Measurements from ENCODE around the gene GIT2. TPM values are rescaled to one million over a fixed set of nuclear protein-coding genes. Genes with fewer than 3 reads are reported as not detected.

GIT2 gene
- total RNA-seq, 1 experiment from 2014 or later, result 40.0 TPM

DNA sequence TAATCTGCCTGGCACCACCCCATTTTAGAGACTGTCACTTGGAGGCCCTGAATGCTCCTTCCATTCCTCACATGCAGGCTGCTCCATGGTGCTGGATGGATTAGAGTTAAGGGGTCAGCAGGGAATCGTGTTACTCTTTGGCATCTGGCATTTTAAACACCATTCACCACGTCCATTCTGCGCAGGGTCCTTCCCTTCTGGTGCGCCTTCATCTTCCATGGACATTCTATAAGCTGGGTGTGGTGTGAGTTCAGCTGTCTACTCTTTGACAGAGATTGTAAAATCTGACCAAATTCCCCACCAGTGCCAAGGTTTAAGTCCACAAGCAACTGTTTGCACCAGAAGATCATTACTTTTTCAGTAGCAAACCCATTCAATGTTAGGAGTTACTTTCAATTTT lies 47.8 kb downstream of the GIT2 start:
- intact Hi-C loops (cut with micrococcal nuclease; ENCODE audit: unreplicated experiment) (no loop called here), in situ Hi-C loops (cut with HindIII; ENCODE audit: low pct_unique_long_range_greater_than_20kb, low sequenced_read_pairs) (no loop called here)
- Histone ChIP-seq H3K4me3 (ENCODE audit: low read depth in 2 of 2, low read length in 2 of 2) (no peak overlapping the region), H3K27me3 (ENCODE audit: control insufficient read depth, insufficient read depth, low read length) (no peaks in the 10 kb centered on the region), H3K4me1 (ENCODE audit: control insufficient read depth, insufficient read depth, low read length) (no peaks in the 10 kb centered on the region), H3K9me3 (ENCODE audit: control insufficient read depth, insufficient read depth, low read depth, low read length) (no peaks in the 10 kb centered on the region), H3K27ac (ENCODE audit: low read length) (no peak overlapping the region), H3K36me3 (ENCODE audit: control insufficient read depth, insufficient read depth, low read length) (peaks cover 7% of the 10 kb centered on the region)
- ATAC-seq (no peak), DNase-seq (ENCODE audit: low read depth, low spot score) (no peak)
- BruUV-seq (replicated peaks), result no TSS peak
- POLR2A ChIA-PET, result no interaction called here
- CTCF ChIA-PET, result no interaction called here
- TF ChIP-seq, protein P1, sequence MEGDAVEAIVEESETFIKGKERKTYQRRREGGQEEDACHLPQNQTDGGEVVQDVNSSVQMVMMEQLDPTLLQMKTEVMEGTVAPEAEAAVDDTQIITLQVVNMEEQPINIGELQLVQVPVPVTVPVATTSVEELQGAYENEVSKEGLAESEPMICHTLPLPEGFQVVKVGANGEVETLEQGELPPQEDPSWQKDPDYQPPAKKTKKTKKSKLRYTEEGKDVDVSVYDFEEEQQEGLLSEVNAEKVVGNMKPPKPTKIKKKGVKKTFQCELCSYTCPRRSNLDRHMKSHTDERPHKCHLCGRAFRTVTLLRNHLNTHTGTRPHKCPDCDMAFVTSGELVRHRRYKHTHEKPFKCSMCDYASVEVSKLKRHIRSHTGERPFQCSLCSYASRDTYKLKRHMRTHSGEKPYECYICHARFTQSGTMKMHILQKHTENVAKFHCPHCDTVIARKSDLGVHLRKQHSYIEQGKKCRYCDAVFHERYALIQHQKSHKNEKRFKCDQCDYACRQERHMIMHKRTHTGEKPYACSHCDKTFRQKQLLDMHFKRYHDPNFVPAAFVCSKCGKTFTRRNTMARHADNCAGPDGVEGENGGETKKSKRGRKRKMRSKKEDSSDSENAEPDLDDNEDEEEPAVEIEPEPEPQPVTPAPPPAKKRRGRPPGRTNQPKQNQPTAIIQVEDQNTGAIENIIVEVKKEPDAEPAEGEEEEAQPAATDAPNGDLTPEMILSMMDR (IDR thresholded peaks at IDR 0.05), result no peak
- TF ChIP-seq TCF7L2 (IDR thresholded peaks at IDR 0.05; ENCODE audit: low read depth, low read length) (no peak), SIN3A (IDR thresholded peaks at IDR 0.05; ENCODE audit: borderline replicate concordance, insufficient read depth, low read depth, low read length) (no peak)

DNA sequence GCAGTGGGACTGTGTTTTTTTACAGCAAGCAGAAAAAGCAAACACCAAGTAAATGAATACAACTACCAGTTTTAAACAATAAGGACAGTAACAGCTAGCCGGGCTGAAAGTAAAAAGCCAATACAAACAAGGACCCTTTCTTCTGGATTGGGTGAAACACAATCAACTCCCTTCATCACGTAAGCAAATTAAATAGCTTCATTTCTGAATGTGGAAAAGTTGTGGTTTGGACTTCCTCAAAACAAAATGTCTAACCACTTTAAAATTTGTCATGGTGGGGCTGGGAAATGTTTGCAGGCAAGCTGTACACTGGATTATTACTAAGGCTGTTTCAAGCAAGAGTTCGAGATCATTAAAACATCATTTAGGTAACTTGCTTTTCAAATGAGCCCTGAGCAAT lies 48.6 kb downstream of the GIT2 start:
- DNase-seq (ENCODE audit: low read depth, low spot score), result no peak
- in situ Hi-C loops (cut with HindIII; ENCODE audit: low pct_unique_long_range_greater_than_20kb, low sequenced_read_pairs), result no loop called here
- Histone ChIP-seq H3K4me1 (ENCODE audit: control insufficient read depth, insufficient read depth, low read length) (no peaks in the 10 kb centered on the region), H3K4me3 (ENCODE audit: low read depth in 2 of 2, low read length in 2 of 2) (no peak overlapping the region), H3K9me3 (ENCODE audit: control insufficient read depth, insufficient read depth, low read depth, low read length) (no peaks in the 10 kb centered on the region), H3K27ac (ENCODE audit: low read length) (no peak overlapping the region), H3K36me3 (ENCODE audit: control insufficient read depth, insufficient read depth, low read length) (peaks cover 7% of the 10 kb centered on the region), H3K27me3 (ENCODE audit: control insufficient read depth, insufficient read depth, low read length) (no peaks in the 10 kb centered on the region)
- intact Hi-C loops (cut with micrococcal nuclease; ENCODE audit: unreplicated experiment), result no loop called here
- BruUV-seq (replicated peaks), result no TSS peak
- no peak for ATAC-seq
- TF ChIP-seq TCF7L2 (IDR thresholded peaks at IDR 0.05; ENCODE audit: low read depth, low read length), result no peak
- TF ChIP-seq, protein P2, sequence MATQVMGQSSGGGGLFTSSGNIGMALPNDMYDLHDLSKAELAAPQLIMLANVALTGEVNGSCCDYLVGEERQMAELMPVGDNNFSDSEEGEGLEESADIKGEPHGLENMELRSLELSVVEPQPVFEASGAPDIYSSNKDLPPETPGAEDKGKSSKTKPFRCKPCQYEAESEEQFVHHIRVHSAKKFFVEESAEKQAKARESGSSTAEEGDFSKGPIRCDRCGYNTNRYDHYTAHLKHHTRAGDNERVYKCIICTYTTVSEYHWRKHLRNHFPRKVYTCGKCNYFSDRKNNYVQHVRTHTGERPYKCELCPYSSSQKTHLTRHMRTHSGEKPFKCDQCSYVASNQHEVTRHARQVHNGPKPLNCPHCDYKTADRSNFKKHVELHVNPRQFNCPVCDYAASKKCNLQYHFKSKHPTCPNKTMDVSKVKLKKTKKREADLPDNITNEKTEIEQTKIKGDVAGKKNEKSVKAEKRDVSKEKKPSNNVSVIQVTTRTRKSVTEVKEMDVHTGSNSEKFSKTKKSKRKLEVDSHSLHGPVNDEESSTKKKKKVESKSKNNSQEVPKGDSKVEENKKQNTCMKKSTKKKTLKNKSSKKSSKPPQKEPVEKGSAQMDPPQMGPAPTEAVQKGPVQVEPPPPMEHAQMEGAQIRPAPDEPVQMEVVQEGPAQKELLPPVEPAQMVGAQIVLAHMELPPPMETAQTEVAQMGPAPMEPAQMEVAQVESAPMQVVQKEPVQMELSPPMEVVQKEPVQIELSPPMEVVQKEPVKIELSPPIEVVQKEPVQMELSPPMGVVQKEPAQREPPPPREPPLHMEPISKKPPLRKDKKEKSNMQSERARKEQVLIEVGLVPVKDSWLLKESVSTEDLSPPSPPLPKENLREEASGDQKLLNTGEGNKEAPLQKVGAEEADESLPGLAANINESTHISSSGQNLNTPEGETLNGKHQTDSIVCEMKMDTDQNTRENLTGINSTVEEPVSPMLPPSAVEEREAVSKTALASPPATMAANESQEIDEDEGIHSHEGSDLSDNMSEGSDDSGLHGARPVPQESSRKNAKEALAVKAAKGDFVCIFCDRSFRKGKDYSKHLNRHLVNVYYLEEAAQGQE (IDR thresholded peaks at IDR 0.05; ENCODE audit: insufficient read depth in 1 of 2, low read depth in 2 of 2, low read length in 1 of 2), result no peak
- TF ChIP-seq POLR2AphosphoS5 (IDR thresholded peaks at IDR 0.05; ENCODE audit: low read depth, low read length), result no peak
- TF ChIP-seq, protein P1 (IDR thresholded peaks at IDR 0.05), result no peak
- TF ChIP-seq SIN3A (IDR thresholded peaks at IDR 0.05; ENCODE audit: borderline replicate concordance, insufficient read depth, low read depth, low read length), result no peak
- POLR2A ChIA-PET, result no interaction called here
- CTCF ChIA-PET, result interaction anchor here (0.6 kb wide), 1 partner anchor 183 kb away, joined by 3 read pairs; no protein-coding TSS in a partner anchor

All from Panc1 (cell line).